ENCODE data around the gene BAX. TPM values are rescaled to one million over a fixed set of nuclear protein-coding genes. Genes with fewer than 3 reads are reported as not detected.
A peak's percentile ranks its signal among the peaks of the same experiment; 100 is the strongest.

BAX gene
- total and polyA plus RNA-seq, 2 of the 13 experiments (the other 11 are each of a cell fraction or from before 2014, with no cell fraction given), result 139 to 176 TPM

DNA sequence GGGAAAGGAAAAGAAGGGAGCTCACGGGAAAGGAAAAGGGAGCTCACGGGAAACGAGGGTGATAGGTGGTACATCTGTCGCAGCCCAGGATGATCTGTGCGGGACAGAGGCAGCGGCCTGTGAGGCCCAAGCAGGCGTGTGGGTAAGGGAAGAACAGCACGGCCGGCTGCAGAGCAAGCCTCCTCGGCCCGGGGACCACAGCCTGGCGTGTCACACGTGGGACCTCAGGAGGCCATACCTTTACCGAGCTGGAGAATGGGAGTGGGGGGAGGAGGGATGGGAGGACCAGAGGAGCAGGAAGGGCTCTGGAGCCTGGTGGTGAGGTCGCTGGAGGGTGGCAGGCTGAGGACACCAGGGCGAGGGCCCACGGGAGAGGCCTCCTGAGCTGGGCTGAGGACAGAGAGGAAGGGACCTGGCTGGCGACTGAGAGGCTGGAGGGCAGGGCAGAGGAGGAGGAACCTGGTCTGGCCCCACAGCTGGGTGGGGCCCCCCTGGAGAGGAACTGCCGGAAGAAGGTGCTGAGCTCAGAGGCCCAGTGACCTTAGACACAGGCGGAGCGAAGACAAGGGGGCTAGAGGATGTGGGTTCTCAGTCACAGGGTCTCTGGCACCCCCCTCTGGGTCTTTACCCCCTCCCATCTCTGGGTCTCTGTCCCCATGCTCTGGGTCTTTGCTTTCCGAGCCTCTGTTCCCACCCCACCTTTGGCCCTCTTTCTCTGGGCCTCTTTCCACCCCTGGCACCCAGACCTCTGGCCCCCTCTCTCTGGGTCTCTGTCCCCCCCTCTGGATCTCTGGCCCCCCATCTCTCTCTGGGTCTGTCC, 7.6 kb downstream of the BAX start (continued):
- TF ChIP-seq DMTF1 (CRISPR knock-in tag; IDR thresholded peaks at IDR 0.05) (no peak), ZNF747 (CRISPR knock-in tag; IDR thresholded peaks at IDR 0.05; ENCODE audit: borderline replicate concordance) (peak; percentile 93; the same call in 1 of the 2 replicates), ZNF644 (CRISPR knock-in tag; IDR thresholded peaks at IDR 0.05; ENCODE audit: low read depth) (no peak), SOX5 (CRISPR knock-in tag; IDR thresholded peaks at IDR 0.05; ENCODE audit: borderline replicate concordance) (peak; percentile 51; the same call in 1 of the 2 replicates), FUBP1 (CRISPR knock-in tag; IDR thresholded peaks at IDR 0.05; ENCODE audit: borderline replicate concordance) (no peak), SMAD1 (CRISPR knock-in tag; IDR thresholded peaks at IDR 0.05; ENCODE audit: borderline replicate concordance, low read depth) (no peak), ZNF530 (CRISPR knock-in tag; IDR thresholded peaks at IDR 0.05; ENCODE audit: low read depth) (no peak), ZNF746 (CRISPR knock-in tag; IDR thresholded peaks at IDR 0.05) (peak; percentile 88), ZNF740 (CRISPR knock-in tag; IDR thresholded peaks at IDR 0.05) (peak; percentile 93), ZNF781 (CRISPR knock-in tag; IDR thresholded peaks at IDR 0.05; ENCODE audit: borderline replicate concordance, not compliant biosample characterization) (peak; percentile 93), FOXO1 (CRISPR knock-in tag; IDR thresholded peaks at IDR 0.05) (peak; percentile 12; the same call in 1 of the 2 replicates), SMAD3 (CRISPR knock-in tag; IDR thresholded peaks at IDR 0.05) (peak; percentile 80; the same call in 1 of the 2 replicates), HNRNPLL (IDR thresholded peaks at IDR 0.05; ENCODE audit: low read depth, low read length, poor library complexity, severe bottlenecking) (peak; percentile 61), PTBP1 (IDR thresholded peaks at IDR 0.05; ENCODE audit: low read depth, low read length, poor library complexity, severe bottlenecking) (peak; percentile 80), MIER2 (CRISPR knock-in tag; IDR thresholded peaks at IDR 0.05) (no peak; the same call in 1 of the 2 replicates), SETDB1 (CRISPR knock-in tag; IDR thresholded peaks at IDR 0.05; ENCODE audit: borderline replicate concordance) (no peak), PRMT3 (CRISPR knock-in tag; IDR thresholded peaks at IDR 0.05; ENCODE audit: borderline replicate concordance, low read depth) (no peak), FOSL1 (CRISPR knock-in tag; IDR thresholded peaks at IDR 0.05; ENCODE audit: borderline replicate concordance) (no peak)
- TF ChIP-seq, protein P1, sequence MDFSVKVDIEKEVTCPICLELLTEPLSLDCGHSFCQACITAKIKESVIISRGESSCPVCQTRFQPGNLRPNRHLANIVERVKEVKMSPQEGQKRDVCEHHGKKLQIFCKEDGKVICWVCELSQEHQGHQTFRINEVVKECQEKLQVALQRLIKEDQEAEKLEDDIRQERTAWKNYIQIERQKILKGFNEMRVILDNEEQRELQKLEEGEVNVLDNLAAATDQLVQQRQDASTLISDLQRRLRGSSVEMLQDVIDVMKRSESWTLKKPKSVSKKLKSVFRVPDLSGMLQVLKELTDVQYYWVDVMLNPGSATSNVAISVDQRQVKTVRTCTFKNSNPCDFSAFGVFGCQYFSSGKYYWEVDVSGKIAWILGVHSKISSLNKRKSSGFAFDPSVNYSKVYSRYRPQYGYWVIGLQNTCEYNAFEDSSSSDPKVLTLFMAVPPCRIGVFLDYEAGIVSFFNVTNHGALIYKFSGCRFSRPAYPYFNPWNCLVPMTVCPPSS (IDR thresholded peaks at IDR 0.05), result no peak
- TF ChIP-seq, protein P2, sequence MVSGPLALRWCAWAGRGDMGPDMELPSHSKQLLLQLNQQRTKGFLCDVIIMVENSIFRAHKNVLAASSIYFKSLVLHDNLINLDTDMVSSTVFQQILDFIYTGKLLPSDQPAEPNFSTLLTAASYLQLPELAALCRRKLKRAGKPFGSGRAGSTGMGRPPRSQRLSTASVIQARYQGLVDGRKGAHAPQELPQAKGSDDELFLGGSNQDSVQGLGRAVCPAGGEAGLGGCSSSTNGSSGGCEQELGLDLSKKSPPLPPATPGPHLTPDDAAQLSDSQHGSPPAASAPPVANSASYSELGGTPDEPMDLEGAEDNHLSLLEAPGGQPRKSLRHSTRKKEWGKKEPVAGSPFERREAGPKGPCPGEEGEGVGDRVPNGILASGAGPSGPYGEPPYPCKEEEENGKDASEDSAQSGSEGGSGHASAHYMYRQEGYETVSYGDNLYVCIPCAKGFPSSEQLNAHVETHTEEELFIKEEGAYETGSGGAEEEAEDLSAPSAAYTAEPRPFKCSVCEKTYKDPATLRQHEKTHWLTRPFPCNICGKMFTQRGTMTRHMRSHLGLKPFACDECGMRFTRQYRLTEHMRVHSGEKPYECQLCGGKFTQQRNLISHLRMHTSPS (CRISPR knock-in tag; IDR thresholded peaks at IDR 0.05; ENCODE audit: low read depth), result peak; percentile 83
